ENCODE measurements around the gene CYP2U1. TPM values are rescaled to one million over a fixed set of nuclear protein-coding genes. Genes with fewer than 3 reads are reported as not detected.

CYP2U1 gene
- total and polyA plus RNA-seq, 8 donors: 0.58 to 10.7 (median 3.1) TPM

DNA sequence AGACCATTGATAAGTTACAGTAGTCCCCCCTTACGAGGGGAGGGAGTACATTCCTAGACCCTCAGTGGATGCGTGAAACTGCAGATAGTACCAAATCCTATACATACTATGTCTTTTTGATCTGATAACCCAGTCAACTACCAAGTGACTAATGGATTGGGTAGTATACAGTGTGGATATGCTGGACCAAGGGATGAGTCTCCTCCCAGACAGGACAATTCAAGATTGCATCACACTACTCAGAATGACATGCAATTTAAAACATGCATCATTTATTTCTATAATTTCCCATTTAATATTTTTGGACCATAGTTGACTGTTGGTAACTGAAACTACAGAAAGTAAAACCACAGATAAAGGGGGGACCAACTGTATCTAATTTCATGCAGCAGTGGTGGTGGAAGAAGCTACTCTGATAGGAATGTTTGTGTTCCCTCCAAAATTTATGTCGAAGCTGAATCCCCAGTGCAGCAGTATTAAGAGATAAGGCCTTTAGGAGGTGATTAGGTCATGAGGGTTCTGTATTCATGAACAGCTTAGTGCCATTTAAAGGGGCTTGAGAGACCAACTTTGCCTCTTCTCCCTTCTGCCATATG, 70.3 kb downstream of the CYP2U1 start:
- Histone ChIP-seq H3K4me1 (peaks cover 0 to 41% (median 15%) of the 10 kb centered on the region in 4 donors), H3K36me3 (peaks cover 0 to 7% (median 0%) of the 10 kb centered on the region in 4 donors), H3K27ac (no peak overlapping the region), H3K4me3 (no peak overlapping the region), H3K9me3 (no peaks in the 10 kb centered on the region), H3K27me3 (no peaks in the 10 kb centered on the region)
- DNase-seq: no peak
- no peak for TF ChIP-seq EP300 (IDR thresholded peaks at IDR 0.05)
- TF ChIP-seq POLR2AphosphoS5 (IDR thresholded peaks at IDR 0.05): no peak
- TF ChIP-seq, protein P1, sequence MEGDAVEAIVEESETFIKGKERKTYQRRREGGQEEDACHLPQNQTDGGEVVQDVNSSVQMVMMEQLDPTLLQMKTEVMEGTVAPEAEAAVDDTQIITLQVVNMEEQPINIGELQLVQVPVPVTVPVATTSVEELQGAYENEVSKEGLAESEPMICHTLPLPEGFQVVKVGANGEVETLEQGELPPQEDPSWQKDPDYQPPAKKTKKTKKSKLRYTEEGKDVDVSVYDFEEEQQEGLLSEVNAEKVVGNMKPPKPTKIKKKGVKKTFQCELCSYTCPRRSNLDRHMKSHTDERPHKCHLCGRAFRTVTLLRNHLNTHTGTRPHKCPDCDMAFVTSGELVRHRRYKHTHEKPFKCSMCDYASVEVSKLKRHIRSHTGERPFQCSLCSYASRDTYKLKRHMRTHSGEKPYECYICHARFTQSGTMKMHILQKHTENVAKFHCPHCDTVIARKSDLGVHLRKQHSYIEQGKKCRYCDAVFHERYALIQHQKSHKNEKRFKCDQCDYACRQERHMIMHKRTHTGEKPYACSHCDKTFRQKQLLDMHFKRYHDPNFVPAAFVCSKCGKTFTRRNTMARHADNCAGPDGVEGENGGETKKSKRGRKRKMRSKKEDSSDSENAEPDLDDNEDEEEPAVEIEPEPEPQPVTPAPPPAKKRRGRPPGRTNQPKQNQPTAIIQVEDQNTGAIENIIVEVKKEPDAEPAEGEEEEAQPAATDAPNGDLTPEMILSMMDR (IDR thresholded peaks at IDR 0.05): no peak
- TF ChIP-seq POLR2A (IDR thresholded peaks at IDR 0.05): no peak
- intact Hi-C loops (cut with DNase I; ENCODE audit: low total_unique reads): no loop called here
- WGBS, 5 donors: 85 to 96% (median 89%) methylated on average over 3 of the region's 3 CpGs

Other genes with a start within 250 kb of the CYP2U1 start
- gene PAPSS1, start 211.3 kb upstream of the CYP2U1 start, total RNA-seq: 100 to 1,000 TPM in 2 of 5 donors, 10 to 100 TPM in 3; 12.7 to 102 (median 30.8) TPM
- gene PAPSS1, start 211.3 kb upstream of the CYP2U1 start, polyA plus RNA-seq: 10 to 100 TPM; 32.1 to 71.2 (median 61.6) TPM
- 10 to 100 TPM; 11.2 to 85.8 (median 71.6) TPM for gene SGMS2, start 106.6 kb upstream of the CYP2U1 start, total RNA-seq
- gene SGMS2, start 106.6 kb upstream of the CYP2U1 start, polyA plus RNA-seq: 1 to 10 TPM; 2.4 to 4.3 (median 4.3) TPM
- 100 to 1,000 TPM in 2 of 5 donors, 10 to 100 TPM in 3; 51.6 to 118 (median 64.7) TPM for gene HADH, start 58.3 kb downstream of the CYP2U1 start, total RNA-seq
- 10 to 100 TPM; 59.6 to 70.3 (median 64.8) TPM for gene HADH, start 58.3 kb downstream of the CYP2U1 start, polyA plus RNA-seq
- gene LEF1, start 237.4 kb downstream of the CYP2U1 start, total RNA-seq: 10 to 100 TPM in 1 of 5 donors, 1 to 10 TPM in 2, not detected in 2; 2.3 to 11.0 (median 6.2) TPM
- 1 to 10 TPM in 2 of 3 donors, under 1 TPM in 1; 0.81 to 3.8 (median 1.4) TPM for gene LEF1, start 237.4 kb downstream of the CYP2U1 start, polyA plus RNA-seq

Measured in stomach (tissue), 9 donors.